Measurements from ENCODE around the gene POTEF.
"Not testable (repeated sequence)": the region's sequence is repeated elsewhere in the genome, so short reads cannot be mapped to it uniquely, and the experiment has no call there.

Gene POTEF

GRCh38 chr2:130129120-130129829 lies at the start of gene POTEF:
Gene POTEF, minus strand, starts transcription at chr2:130129222. Its CDS starts 8,707 bp downstream, at chr2:130120515.
- not testable (repeated sequence) for DNase-seq (ENCODE audit: low spot score)

GRCh38 chr2:130174866-130175265 lies 45.8 kb upstream of the POTEF start:
- DNase-seq (ENCODE audit: low spot score): not testable (repeated sequence)

GRCh38 chr2:130169896-130170295 lies 40.9 kb upstream of the POTEF start:
- DNase-seq (ENCODE audit: low spot score): no peak

DNA sequence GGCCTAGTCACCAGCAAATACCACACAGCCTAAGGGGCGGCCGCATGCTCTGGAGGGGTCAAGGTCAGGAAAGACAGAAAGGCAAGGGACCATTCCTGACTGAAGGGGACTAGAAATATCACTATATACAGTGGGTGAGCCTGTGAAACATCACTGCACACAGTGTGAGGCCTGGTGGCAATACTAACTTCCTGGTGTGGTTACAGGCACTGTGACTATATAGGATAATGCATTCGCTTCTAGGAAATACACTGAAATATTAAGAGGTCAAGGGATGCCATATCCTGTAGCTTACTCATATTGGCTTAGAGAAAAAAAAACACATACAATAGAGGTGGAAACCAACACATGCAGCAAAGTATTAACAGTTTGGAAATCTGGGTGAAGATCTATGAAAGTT lies 40.1 kb upstream of the POTEF start:
- not testable (repeated sequence) for DNase-seq (ENCODE audit: low spot score)

DNA sequence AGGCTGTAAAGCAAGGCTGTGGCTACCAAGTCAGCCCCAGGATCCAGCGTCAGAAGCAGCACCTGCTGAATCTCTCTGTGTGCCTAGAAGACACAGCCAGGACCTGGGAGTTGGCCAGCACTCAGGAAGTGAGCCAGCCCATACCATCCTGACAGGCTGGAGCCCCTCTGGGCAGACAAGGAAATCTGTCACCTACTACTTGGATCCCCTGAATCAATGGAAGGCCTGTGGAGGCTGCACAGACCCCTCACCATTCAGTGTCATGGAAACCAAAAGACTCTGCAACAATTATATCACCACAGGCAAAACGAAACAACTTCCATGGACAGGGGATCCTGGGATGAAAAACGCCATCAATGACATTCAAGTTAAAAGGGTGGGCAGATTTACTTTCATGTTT lies 37.6 kb upstream of the POTEF start:
- not testable (repeated sequence) for DNase-seq (ENCODE audit: low spot score)

- no peak for DNase-seq (ENCODE audit: low spot score)
These were observed 36.4 kb upstream of the POTEF start for GRCh38 chr2:130165293-130166016.

DNA sequence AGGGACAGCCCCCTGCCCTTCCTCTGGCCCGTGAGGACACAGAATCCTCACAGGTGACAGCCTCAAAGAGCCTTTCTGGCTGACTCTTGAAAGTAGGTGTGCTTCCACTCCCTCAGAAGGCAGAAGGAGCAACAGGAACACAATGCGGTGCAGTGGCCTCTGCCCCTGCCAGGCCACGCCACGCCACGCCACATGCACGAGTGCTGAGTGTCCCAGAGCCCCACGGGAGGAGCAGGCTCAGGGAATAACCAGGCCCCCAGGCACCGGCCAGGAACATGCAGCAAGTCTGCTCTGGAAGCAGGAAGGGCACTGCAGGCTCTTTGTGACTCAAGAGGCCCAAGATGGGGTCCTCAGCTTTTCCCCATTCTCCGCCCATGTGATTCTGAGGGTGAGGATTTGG lies 33.9 kb upstream of the POTEF start:
- DNase-seq (ENCODE audit: low spot score): no peak

- not testable (repeated sequence) for DNase-seq (ENCODE audit: low spot score)
These were observed 33.5 kb upstream of the POTEF start for GRCh38 chr2:130162486-130162885.

DNA sequence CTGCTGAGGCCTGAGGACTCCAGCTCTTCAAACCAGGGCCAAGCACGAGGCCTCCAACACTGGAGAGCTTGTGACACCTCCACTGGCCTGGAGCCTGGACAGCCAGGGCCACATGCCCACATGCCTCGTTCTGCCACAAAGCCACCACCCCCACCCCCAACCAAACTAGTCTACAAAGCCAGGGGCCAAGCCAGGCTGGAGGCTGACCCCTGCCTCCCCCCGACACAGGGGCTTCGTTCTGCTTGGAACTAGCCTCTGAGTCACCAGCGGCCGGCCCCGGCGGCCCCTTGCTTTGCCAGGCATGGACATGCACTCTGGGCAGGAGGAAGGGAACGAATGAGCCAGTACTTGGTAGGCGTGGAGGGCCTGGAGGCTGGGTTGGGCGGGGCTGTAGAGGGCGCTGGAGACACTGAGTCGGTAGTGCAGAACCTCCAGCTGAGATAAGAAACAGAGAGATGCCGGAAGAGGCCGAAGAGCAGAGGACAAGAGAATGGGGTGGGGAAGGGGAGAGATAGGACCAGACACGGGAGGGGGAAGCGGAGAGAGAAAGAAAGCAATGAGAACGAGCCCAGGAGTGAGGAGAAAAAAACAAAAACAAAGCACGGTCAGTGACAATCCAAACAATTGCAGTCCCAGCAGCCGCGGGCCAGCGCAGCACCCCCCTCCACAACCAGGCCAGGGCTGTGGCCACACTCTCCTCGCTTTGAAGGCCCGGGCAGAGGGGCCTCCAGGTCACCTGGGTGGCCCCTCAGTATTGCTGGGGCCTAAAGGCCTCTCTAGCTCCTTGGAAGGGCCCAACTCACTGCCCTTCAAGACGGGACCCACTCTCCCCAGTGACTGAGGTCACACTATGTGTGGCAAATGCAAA lies 32.0 kb upstream of the POTEF start:
- DNase-seq (ENCODE audit: low spot score): not testable (repeated sequence)

- DNase-seq (ENCODE audit: low spot score): no peak
These were observed 31.1 kb upstream of the POTEF start for GRCh38 chr2:130160131-130160530.

DNA sequence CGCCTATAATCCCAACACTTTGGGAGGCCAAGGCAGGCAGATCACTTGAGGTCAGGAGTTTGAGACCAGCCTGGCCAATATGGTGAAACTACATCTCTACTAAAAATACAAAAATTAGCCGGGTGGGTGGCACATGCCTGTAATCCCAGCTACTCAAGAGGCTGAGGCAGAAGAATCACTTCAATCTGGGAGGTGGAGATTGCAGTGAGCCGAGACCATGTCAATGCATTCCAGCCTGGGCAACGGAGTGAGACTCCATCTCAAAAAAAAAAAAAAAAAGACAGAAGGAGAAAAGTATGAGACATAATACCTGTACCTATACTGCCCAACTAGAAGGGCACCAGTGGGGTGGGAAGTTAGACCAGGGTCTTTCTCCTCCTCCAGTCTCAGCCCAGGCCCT lies 30.4 kb upstream of the POTEF start:
- not testable (repeated sequence) for DNase-seq (ENCODE audit: low spot score)

GRCh38 chr2:130158631-130159030 lies 29.6 kb upstream of the POTEF start:
- no peak for DNase-seq (ENCODE audit: low spot score)

DNA sequence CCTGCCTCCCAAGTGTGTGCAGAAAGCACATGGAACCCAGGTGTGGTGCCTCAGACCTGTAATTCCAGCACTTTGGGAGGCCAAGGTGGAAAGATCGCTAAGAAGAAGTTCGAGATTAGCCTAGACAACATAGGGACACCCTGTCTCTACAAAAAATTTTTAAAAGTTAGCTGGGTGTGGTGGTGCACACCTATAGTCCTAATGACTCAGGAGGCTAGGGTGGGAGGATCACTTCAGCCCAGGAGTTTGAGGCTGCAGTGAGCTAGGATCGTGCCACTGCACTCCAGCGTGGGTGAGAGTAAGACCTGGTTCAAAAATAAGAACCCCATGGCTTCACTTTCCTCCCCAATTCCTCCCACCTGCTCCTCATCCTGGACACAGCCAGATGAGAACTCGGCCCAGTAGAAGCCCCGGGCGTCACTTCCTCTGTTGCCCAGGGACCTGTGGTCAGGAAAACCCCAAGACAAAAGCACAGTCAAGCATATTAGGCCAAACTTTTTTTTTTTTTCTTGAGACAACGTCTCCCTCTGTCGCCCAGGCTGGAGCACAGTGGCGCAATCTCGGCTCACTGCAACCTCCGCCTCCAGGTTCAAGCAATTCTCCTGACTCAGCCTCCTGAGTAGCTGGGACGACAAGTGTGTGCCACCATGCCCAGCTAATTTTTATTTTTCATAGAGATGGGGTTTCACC lies 28.9 kb upstream of the POTEF start:
- not testable (repeated sequence) for DNase-seq (ENCODE audit: low spot score)

- DNase-seq (ENCODE audit: low spot score): not testable (repeated sequence)
These were observed 28.3 kb upstream of the POTEF start for GRCh38 chr2:130157354-130157753.

DNA sequence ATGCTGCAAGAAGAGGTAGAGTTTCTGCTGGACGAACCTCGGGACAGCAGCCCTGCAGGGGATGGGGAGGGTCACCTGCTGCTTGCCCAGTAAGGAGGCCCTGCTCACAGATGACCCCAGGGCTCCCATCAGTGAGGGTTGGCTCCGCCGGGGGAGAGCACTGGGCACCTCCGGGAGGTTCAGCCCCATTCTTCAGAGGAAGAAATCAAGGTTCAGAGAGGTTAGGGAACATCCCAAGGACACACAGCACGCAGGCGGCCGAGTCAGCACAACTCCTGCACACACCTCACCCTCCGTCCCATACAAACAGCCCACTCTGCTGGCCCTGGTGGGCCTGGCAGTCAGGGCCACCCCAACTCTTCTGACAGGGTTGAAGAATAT lies 27.6 kb upstream of the POTEF start:
- DNase-seq (ENCODE audit: low spot score): no peak

GRCh38 chr2:130155956-130156623 lies 27.1 kb upstream of the POTEF start:
- peak; percentile 7 for DNase-seq (ENCODE audit: low spot score)

GRCh38 chr2:130154773-130155765 lies 26.0 kb upstream of the POTEF start:
- DNase-seq (ENCODE audit: low spot score): no peak

GRCh38 chr2:130154423-130154770 lies 25.4 kb upstream of the POTEF start:
- DNase-seq (ENCODE audit: low spot score): not testable (repeated sequence)

DNA sequence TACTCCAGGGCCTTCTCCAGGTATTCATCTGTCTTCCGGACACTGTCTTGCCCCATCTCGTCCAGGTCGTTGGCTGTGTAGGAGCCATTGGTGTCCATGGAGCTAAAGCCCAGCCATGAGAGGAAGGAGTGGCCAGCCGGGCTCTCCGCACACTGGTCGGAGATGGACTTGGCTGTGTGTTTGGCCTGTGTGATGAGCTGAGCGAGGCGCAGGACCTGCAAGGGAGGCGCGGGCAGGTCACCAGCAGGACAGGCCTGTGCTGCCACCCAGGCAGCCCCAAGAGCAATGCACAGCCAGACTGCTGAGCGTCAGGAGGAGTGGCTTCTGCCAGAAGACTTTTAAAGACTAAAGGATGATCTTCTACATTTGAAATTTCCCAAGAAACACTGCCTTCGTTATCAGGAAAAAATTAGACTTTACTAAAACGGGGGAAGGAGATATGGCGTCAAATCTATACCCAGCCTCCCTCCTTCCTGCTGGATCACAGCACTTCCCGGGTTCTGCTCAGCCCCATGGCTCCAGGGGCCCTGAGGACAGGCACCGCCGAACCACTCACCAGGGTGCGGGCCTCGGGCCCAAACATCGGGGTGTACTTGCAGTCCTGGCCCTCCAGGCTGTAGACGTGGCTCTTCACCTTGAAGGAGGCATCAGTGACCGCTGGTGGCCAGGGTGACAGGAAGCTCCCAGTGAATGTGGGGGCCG lies 24.9 kb upstream of the POTEF start:
- DNase-seq (ENCODE audit: low spot score): not testable (repeated sequence)

All from CD4-positive, alpha-beta T cell treated with Interleukin-2 at 100 ng/mL for 4 hours (primary cell).